Mesenchymal stem cell (in vitro differentiated cells and primary cell): ENCODE results near the gene CACNA1S.

ENCODE experiments used
- DNase-seq: peaks from one replicate; pipeline ENCODE4 v3.0.0-alpha.2; 2013
- H2AFZ ChIP-seq: one replicate; pipeline ENCODE4 v1.6.1; 2013; ENCODE audit warnings: low read depth, mild to moderate bottlenecking, control low read depth, inconsistent platforms, low read length, moderate library complexity
- H2AK5ac ChIP-seq: 2 replicates; pipeline ENCODE4 v1.6.1; 2013; ENCODE audit warnings: low read length, moderate library complexity, mild to moderate bottlenecking, inconsistent platforms; ENCODE audit not compliant: severe bottlenecking
- H2BK120ac ChIP-seq: one replicate; pipeline ENCODE4 v1.6.1; 2013; ENCODE audit warnings: low read depth, mild to moderate bottlenecking, inconsistent platforms, low read length, moderate library complexity
- H2BK12ac ChIP-seq, 2 experiments: one replicate each; pipeline ENCODE4 v1.6.1; 2013; ENCODE audit warnings: inconsistent platforms in 2 of 2, low read length in 2 of 2, mild to moderate bottlenecking in 2 of 2, moderate library complexity in 2 of 2, control low read depth in 1 of 2
- H2BK15ac ChIP-seq: one replicate; pipeline ENCODE4 v1.6.1; 2013; ENCODE audit warnings: mild to moderate bottlenecking, low read depth, inconsistent platforms; ENCODE audit not compliant: poor library complexity, severe bottlenecking
- H2BK5ac ChIP-seq: 2 replicates; pipeline ENCODE4 v1.6.1; 2013; ENCODE audit warnings: low read depth, mild to moderate bottlenecking, low read length, control low read depth, inconsistent platforms; ENCODE audit not compliant: poor library complexity, severe bottlenecking
- H3K14ac ChIP-seq, 2 experiments: one replicate each; pipeline ENCODE4 v1.6.1; 2013; ENCODE audit warnings: inconsistent platforms in 2 of 2, low read length in 2 of 2, control low read depth in 1 of 2, mild to moderate bottlenecking in 1 of 2, moderate library complexity in 1 of 2
- H3K18ac ChIP-seq, 2 experiments: one replicate each; pipeline ENCODE4 v1.6.1; 2013; ENCODE audit warnings: inconsistent platforms in 2 of 2, low read length in 2 of 2, control low read depth in 1 of 2, low read depth in 1 of 2, mild to moderate bottlenecking in 1 of 2
- H3K23ac ChIP-seq, 2 experiments: one replicate each; pipeline ENCODE4 v1.6.1; 2013; ENCODE audit warnings: inconsistent platforms in 2 of 2, low read length in 2 of 2, mild to moderate bottlenecking in 2 of 2, moderate library complexity in 2 of 2, control low read depth in 1 of 2
- H3K27ac ChIP-seq: 2 replicates; pipeline ENCODE4 v1.5.1; 2013; ENCODE audit warnings: mild to moderate bottlenecking, moderate library complexity, low read length, control low read depth, inconsistent platforms; ENCODE audit not compliant: poor library complexity, severe bottlenecking
- H3K27me3 ChIP-seq, 2 experiments: 2 replicates each; pipeline versions ENCODE4 v1.6.1 to v1.7.0; 2013; ENCODE audit warnings: low read length in 2 of 2, mild to moderate bottlenecking in 2 of 2, moderate library complexity in 2 of 2, control low read depth in 1 of 2, inconsistent platforms in 1 of 2; ENCODE audit not compliant: control insufficient read depth in 1 of 2, insufficient read depth in 1 of 2
- H3K36me3 ChIP-seq, 2 experiments: 2 replicates each; pipeline versions ENCODE4 v1.6.1 to v1.7.0; 2013; ENCODE audit warnings: low read length in 2 of 2, control low read depth in 1 of 2, inconsistent platforms in 1 of 2, low read depth in 1 of 2, mild to moderate bottlenecking in 1 of 2; ENCODE audit not compliant: insufficient read depth in 2 of 2, control insufficient read depth in 1 of 2
- H3K4ac ChIP-seq, 2 experiments: one replicate each; pipeline ENCODE4 v1.6.1; 2013; ENCODE audit warnings: inconsistent platforms in 2 of 2, low read length in 2 of 2, mild to moderate bottlenecking in 2 of 2, moderate library complexity in 2 of 2, control low read depth in 1 of 2, low read depth in 1 of 2
- H3K4me1 ChIP-seq: 2 replicates; pipeline ENCODE4 v1.6.1; 2013; ENCODE audit warnings: low read depth, low read length, control low read depth; ENCODE audit not compliant: control insufficient read depth, insufficient read depth
- H3K4me2 ChIP-seq: 2 replicates; pipeline ENCODE4 v1.6.1; 2013; ENCODE audit warnings: low read length, mild to moderate bottlenecking, inconsistent platforms; ENCODE audit not compliant: poor library complexity, severe bottlenecking
- H3K4me3 ChIP-seq, 2 experiments: 2 replicates each; pipeline versions ENCODE4 v1.5.1 to v1.7.0; 2013; ENCODE audit warnings: low read length in 2 of 2, mild to moderate bottlenecking in 2 of 2, control low read depth in 1 of 2, low read depth in 1 of 2; ENCODE audit not compliant: insufficient read depth in 1 of 2
- H3K79me1 ChIP-seq: replicated peaks from 2 replicates; pipeline ENCODE4 v1.6.1; 2013; ENCODE audit warnings: mild to moderate bottlenecking, control low read depth, low read length, inconsistent platforms; ENCODE audit not compliant: poor library complexity, severe bottlenecking
- H3K9ac ChIP-seq: 2 replicates; pipeline ENCODE4 v1.7.0; 2013; ENCODE audit warnings: mild to moderate bottlenecking, low read length, moderate library complexity
- H3K9me3 ChIP-seq: 2 replicates; pipeline ENCODE4 v1.7.0; 2013; ENCODE audit warnings: mild to moderate bottlenecking, low read length; ENCODE audit not compliant: control insufficient read depth
- H4K8ac ChIP-seq: one replicate; pipeline ENCODE4 v1.6.1; 2013; ENCODE audit warnings: inconsistent platforms, mild to moderate bottlenecking, low read length, moderate library complexity
- H4K91ac ChIP-seq: one replicate; pipeline ENCODE4 v1.6.1; 2013; ENCODE audit warnings: mild to moderate bottlenecking, low read length, inconsistent platforms
- WGBS: methylation state at CpG from one replicate; pipeline ENCODE4 v1.1.7; 2013; ENCODE audit warnings: mixed read lengths; 5-methylcytosine and 5-hydroxymethylcytosine counted together

Gene CACNA1S

DNA sequence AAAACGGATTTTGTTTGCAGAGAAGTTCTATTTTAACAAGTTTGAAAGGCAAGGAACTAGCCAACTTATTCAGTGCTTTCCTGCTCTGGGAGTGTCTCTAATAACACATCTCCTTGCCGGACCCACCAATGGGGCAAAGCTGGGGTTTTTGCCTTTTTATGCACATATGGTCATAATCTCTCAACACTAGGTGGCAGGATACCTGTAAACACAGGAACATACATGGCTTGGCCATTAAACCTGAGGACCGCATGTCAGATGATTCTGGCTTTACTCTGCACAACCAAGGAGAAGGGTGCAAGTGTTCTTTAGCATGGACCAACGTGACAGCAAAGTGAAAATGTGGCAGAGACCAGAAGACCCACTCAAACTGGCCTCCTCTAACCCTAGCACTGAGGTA, 37.2 kb upstream of the CACNA1S start:
- H3K36me3 ChIP-seq = peaks cover 63 to 77% of the 10 kb centered on the region in 2 experiments
- H2AK5ac ChIP-seq = no peak overlapping the region
- WGBS = 83% methylated on average over 4 of the region's 4 CpGs
- no peak overlapping the region for H3K23ac ChIP-seq
- H2BK15ac ChIP-seq = no peak overlapping the region
- no peak overlapping the region for H4K8ac ChIP-seq
- peak; percentile 41 for DNase-seq
- H3K27me3 ChIP-seq = no peaks in the 10 kb centered on the region
- peaks cover 4% of the 10 kb centered on the region for H3K4me1 ChIP-seq
- peaks cover 43% of the 10 kb centered on the region for H3K79me1 ChIP-seq
- no peak overlapping the region for H3K27ac ChIP-seq
- no peak overlapping the region for H2BK5ac ChIP-seq
- no peak overlapping the region for H3K18ac ChIP-seq
- no peak overlapping the region for H2AFZ ChIP-seq
- H3K14ac ChIP-seq = no peak overlapping the region
- no peaks in the 10 kb centered on the region for H3K9me3 ChIP-seq
- no peak overlapping the region for H3K4me2 ChIP-seq
- H3K4me3 ChIP-seq = no peak overlapping the region
- no peak overlapping the region for H3K9ac ChIP-seq
- H2BK12ac ChIP-seq = no peak overlapping the region
- no peak overlapping the region for H2BK120ac ChIP-seq
- no peak overlapping the region for H3K4ac ChIP-seq
- H4K91ac ChIP-seq = no peak overlapping the region

- no peak overlapping the region for H3K14ac ChIP-seq
- DNase-seq = no peak
- H3K4me3 ChIP-seq = no peak overlapping the region
- H3K9ac ChIP-seq = no peak overlapping the region
- no peaks in the 10 kb centered on the region for H3K27me3 ChIP-seq
- H3K4me1 ChIP-seq = no peaks in the 10 kb centered on the region
- H4K91ac ChIP-seq = no peak overlapping the region
- H2BK12ac ChIP-seq = no peak overlapping the region
- H3K36me3 ChIP-seq = peaks cover 82 to 92% of the 10 kb centered on the region in 2 experiments
- H3K79me1 ChIP-seq = peaks cover 34% of the 10 kb centered on the region
- no peak overlapping the region for H2BK15ac ChIP-seq
- no peak overlapping the region for H2AK5ac ChIP-seq
- H2BK5ac ChIP-seq = no peak overlapping the region
- H2BK120ac ChIP-seq = no peak overlapping the region
- H3K9me3 ChIP-seq = no peaks in the 10 kb centered on the region
- H3K27ac ChIP-seq = no peak overlapping the region
- 92% methylated on average over 12 of the region's 13 CpGs for WGBS
- H3K18ac ChIP-seq = no peak overlapping the region
- H3K23ac ChIP-seq = no peak overlapping the region
- no peak overlapping the region for H4K8ac ChIP-seq
- H3K4me2 ChIP-seq = no peak overlapping the region
- H2AFZ ChIP-seq = no peak overlapping the region
- no peak overlapping the region for H3K4ac ChIP-seq
Measured at GRCh38 chr1:201147396-201148015, 35.3 kb upstream of the CACNA1S start.

- no peak overlapping the region for H4K8ac ChIP-seq
- no peak overlapping the region for H2BK120ac ChIP-seq
- H3K79me1 ChIP-seq = peaks cover 29% of the 10 kb centered on the region
- no peaks in the 10 kb centered on the region for H3K4me1 ChIP-seq
- H2BK15ac ChIP-seq = no peak overlapping the region
- no peak overlapping the region for H2AK5ac ChIP-seq
- H3K27me3 ChIP-seq = no peaks in the 10 kb centered on the region
- 94% methylated on average over 16 of the region's 17 CpGs for WGBS
- H3K4ac ChIP-seq = no peak overlapping the region
- H2BK12ac ChIP-seq = no peak overlapping the region
- peaks cover 85 to 94% of the 10 kb centered on the region in 2 experiments for H3K36me3 ChIP-seq
- H3K14ac ChIP-seq = no peak overlapping the region
- no peak overlapping the region for H3K4me2 ChIP-seq
- no peak for DNase-seq
- no peaks in the 10 kb centered on the region for H3K9me3 ChIP-seq
- H2BK5ac ChIP-seq = no peak overlapping the region
- H3K27ac ChIP-seq = no peak overlapping the region
- no peak overlapping the region for H3K4me3 ChIP-seq
- no peak overlapping the region for H2AFZ ChIP-seq
- no peak overlapping the region for H4K91ac ChIP-seq
- H3K9ac ChIP-seq = no peak overlapping the region
- H3K18ac ChIP-seq = no peak overlapping the region
- no peak overlapping the region for H3K23ac ChIP-seq
Measured at GRCh38 chr1:201146626-201147390, 34.6 kb upstream of the CACNA1S start.

GRCh38 chr1:201145816-201146215, 33.6 kb upstream of the CACNA1S start:
- Histone ChIP-seq H2BK120ac (no peak overlapping the region), H3K4me2 (no peak overlapping the region), H3K23ac (no peak overlapping the region), H2BK15ac (no peak overlapping the region), H3K9me3 (no peaks in the 10 kb centered on the region), H3K18ac (no peak overlapping the region), H4K8ac (no peak overlapping the region), H3K27ac (no peak overlapping the region), H3K4me3 (no peak overlapping the region), H3K27me3 (no peaks in the 10 kb centered on the region), H3K14ac (no peak overlapping the region), H3K79me1 (peaks cover 29% of the 10 kb centered on the region), H4K91ac (no peak overlapping the region), H3K4me1 (no peaks in the 10 kb centered on the region), H3K4ac (no peak overlapping the region), H3K9ac (no peak overlapping the region), H2BK5ac (no peak overlapping the region), H2BK12ac (no peak overlapping the region), H2AK5ac (no peak overlapping the region), H2AFZ (no peak overlapping the region), H3K36me3 (peaks cover 89 to 94% of the 10 kb centered on the region in 2 experiments)
- no peak for DNase-seq
- 100% methylated on average over 6 of the region's 7 CpGs for WGBS
